Karpas-422 (cell line): ENCODE data around the gene FCER1A. TPM values are rescaled to one million over a fixed set of nuclear protein-coding genes. Genes with fewer than 3 reads are reported as not detected.

Experiments used
- total RNA-seq: library from RNA; depleted of rRNA; stranded (reverse); fragments of >200 nt; shearing (Covaris generic); gene quantifications from 2 replicates; pipeline ENCODE4 v1.2.3, GENCODE V29; 2014; ENCODE audit warnings: low replicate concordance; rRNA removed

FCER1A gene
- total RNA-seq, 1 experiment from 2014 or later = not detected

Other genes with a start within 250 kb of the FCER1A start
- 1.7 and 2.1 TPM in 2 replicates for gene AIM2, start 225.6 kb upstream of the FCER1A start, total RNA-seq
- not detected in 2 replicates for gene CADM3, start 130.7 kb upstream of the FCER1A start, total RNA-seq
- gene ACKR1, start 97.5 kb upstream of the FCER1A start, total RNA-seq = not detected in 2 replicates
- not detected in 2 replicates for gene OR10J4, start 129.9 kb downstream of the FCER1A start, total RNA-seq
- 0.11 TPM in 1 of 2 replicates, not detected in the other for gene OR10J1, start 137.4 kb downstream of the FCER1A start, total RNA-seq
- gene OR10J5, start 233.7 kb downstream of the FCER1A start, total RNA-seq = not detected in 2 replicates